ENCODE data around the gene SLC7A1.

Gene SLC7A1

DNA sequence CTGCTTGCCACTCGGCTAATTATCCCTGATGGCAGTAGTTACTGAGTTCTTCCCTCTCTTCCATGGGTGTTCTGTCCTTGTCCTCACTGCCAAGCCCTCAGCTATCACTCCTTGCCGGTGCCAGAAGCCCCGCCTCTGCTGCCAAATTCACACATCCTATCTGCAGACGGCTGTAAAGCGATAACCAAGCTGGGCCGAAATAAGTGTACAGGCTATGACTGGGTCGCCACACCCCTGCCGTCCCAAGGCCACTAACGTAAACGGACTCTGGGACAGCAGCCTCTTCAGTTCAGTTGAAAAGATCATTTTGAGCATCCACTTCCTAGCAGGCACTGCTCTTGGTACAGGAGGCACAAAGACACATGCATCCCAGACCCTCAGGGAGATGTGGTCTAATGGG, 13.3 kb downstream of the SLC7A1 start:
- DNase-seq = no peak

DNA sequence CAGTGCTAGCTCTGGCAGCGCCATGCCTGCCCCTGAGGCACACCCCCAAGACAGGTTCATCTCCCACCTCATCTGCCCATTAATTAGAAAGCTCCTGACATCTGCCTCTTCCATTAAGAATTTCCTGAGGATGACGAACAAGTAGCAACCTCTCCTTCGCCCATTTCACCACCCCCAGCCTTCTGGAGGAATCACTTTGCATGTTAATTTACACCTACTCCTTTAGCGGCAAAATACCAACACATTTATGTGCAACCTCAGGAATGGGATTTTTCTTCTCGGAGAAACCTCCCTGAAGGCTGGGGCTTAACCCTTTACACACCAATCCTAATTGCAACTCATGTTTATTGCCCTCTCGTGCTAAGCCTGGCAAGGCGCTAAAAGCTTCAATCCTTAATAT, 13.8 kb downstream of the SLC7A1 start:
- no peak for DNase-seq

DNA sequence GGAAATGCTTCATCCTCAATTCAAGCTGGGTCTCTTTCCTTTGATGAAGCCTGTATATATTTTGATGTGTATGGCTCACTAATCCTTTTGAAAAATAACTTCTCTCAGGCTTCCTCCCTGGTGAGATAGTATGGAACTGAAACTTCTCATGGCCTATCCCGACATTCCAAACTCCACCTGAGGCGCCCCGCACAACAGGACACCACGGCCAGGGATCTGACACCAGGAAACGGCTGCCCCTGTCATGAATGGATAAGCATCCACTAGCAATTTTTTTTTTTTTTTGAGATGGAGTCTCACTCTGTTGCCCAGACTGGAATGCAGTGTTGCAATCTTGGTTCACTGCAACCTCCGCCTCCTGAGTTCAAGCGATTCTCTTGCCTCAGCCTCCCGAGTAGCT, 16.4 kb downstream of the SLC7A1 start:
- no peak for DNase-seq

DNA sequence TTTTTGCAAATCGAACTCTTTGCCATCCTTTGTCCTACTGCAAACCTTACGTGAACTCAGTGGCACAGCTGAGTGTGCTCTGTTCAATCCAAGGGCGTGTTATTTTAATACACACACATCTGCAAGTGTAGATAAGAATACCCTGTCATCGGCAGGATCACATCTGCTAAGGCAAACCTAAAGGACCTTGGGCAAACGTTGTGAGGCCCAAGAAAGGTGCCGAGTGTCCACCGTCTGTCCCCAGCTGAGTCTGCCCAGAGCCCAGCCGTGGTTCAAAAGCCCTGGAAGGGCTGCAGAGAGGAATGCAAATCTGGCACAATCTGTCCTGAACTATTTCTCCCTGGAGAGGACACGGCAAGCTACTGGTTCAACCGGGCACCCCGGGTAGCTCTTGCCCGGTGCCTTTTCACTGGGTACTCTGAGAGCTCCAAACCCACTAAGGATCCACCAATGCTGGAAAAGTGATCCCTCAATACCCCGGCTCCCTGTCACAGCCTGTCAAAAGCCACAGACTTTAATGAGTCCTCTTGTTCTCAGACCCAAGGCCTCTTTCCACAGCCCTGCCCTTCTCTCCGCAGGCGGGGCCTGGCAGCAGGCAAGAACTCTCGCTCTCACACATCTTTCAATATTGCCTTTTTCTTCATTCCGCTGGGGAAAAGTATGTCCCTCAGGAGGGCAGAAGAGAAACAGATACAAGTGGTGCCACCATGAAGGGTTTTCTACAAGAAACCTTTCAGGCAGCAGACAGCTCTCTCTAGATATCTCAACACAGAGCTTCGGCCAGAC, 17.0 kb downstream of the SLC7A1 start:
- no peak for DNase-seq

DNA sequence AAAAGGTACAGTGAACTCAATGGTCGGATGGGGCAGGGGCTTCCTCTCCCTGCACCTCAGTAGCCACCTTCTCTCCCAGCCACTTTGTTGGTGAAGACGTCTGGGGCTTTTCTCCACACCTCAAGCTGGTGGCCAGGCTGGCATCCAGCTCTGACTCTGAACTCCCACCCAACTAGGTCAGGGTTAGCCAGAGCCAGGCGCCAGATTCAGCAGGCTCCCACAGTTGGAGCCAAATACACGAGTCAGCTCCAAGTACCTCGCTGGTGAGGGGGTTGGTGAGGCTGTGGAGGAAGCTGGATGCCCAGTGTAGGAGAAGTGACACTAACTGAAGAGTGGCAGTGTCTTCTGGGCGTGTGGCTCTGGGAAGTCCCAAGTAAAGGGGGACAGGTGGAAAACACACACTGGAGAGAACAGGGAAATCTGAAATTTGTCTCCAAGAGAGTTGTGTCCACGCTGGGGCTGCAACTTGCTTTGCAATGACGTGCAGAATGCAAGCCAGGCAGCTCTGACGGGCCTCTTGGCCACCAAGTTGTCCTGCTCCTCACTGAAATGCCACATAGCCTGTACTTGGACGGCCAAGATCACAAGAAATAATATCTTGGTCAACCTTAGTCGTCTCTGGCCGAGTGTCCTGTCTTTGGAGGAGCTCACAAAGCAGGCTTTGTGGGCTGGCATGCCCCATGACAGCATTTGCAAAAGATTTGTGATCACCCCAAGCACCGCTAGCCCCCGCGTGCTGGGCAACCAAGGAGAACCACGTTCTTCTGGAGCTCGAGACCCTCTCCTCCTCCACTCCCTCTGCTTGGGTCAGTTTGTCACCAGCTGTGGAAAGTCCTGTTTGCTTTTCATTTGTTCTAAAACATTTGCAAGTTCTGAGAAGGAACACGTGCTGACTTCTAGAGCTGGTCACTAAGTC, 18.1 kb downstream of the SLC7A1 start:
- no peak for DNase-seq

DNA sequence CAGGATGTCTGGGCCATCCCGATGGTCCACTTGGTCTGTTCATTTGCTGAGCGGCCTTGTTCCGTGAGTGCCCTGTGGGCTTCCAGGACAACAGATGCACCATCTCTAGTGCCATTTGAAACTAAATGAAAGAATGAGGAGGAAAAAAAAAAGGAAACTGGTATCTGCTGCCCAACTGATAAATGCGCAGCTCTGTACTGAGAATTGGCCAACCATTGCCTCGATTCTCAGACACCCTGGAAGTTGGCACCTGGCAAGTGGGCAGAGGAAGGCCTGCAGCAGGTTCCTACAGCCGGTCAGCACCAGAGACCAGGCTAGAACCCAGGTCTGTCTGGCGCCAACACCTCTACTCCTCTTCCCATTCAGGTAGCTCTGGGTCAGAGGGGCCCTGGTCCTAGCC, 18.9 kb downstream of the SLC7A1 start:
- no peak for DNase-seq

DNA sequence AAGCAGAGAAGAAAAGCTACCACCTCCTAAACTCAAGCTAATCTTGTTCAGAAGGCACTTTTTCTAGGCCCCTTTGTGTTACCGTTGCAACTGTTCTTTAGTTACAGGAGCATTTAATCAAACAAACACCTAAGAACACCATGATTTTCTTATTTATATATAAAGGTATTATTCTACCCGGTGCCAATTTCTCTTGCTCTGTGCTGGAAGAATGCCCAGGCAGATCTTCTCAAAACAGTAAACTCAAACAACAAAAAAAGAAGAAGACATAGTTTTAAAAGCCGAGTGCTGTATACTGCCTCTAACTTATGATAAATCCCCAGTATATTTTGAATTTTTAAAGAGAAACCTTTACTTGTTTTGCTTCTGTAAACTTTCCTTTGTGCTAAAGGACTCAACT, 20.4 kb downstream of the SLC7A1 start:
- DNase-seq = no peak

DNA sequence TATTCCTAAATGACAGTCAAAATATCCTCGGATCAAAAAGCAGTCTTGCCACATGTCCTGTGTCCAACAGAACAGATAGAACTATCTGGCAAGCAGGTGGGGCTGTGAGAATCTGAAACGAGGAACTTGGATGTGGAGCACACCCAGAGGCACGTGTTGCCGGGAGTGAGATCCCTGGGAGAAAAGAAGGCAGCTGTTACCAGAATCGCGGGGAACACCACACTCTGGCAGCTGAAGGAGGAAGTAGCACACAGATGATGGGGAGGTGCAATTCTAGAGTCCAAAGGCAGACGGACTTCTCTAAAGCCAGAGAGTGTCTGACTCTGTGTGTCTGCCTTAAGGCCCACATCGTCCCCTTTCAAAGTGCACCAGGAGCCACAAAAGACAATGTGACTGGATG, 22.3 kb downstream of the SLC7A1 start:
- DNase-seq = no peak

DNA sequence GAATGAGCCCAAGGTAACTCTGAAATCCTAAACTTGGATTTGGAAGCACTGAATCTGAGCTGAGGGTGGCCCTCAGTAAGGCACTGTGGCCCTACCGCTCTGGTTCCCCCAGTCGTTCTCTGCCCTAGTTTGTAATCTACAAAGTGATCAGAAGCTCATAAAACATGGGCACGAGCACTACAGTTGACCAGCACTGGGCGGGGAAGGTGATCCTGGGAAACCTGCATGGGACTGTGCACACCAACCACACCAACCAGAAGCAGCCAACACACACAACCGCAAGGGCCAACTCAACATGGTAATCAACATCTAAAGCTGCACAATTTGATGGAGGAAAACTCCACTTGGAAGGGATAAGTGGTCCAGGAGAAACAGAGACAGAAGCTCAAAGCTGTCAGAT, 22.9 kb downstream of the SLC7A1 start:
- no peak for DNase-seq

DNA sequence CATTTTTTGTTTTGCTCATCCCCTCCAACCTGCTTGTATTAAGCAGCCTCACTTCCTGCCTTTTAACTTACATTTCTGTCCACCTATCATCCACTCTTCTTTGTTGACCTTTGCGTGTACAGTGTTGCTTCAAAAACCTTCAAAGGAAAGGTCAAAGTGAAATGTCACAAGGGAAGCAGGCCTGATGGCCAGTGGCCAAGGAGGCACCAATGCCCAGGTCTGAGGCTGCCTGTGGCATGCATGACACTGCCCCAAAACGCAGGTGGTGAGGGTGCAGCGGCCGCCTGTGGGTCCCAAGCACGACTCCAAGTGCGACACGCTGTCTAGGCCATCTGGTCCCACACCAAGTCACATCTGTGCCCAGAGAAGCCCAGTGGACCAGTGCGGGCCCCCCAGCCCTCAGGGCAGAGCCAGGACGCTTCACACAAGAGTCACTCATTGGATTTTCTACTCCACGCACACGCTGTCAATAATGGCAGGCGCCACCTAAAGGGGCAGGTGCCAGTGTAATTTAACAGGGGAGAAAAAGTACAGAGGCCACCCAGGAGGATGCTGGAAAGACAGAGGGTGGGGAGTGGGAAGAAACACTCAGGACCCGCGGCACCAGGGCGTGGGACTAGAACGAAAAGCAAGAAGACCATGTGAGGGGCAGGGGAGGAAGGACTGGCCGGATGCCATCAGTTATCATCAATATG, 23.5 kb downstream of the SLC7A1 start:
- no peak for DNase-seq

DNA sequence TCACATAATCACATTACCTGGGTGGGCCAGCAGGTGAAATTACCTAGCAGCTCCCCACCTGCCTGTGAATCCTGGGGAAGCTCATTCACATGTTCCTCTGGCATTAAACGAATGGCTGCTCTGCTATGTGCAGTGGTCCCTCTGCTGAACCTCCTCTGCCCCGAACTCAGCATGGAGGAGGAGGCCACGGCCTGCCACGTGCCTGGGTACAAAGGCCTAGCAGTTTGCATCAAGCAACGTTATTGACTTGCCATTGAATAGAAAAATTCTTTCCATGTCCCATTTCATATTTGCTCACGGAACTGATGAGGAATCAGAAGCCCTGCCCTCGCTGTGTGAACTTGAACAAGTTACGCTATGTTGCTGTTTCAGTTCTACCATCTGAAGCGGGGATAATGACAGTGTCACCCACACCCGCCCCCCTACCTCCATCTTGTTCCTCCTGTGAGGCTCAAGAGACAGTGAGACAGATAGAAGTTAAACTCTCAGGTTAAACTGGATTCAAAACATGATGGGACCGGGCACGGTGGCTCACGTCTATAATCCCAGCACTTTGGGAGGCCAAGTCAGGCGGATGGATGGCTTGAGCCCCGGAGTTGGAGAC, 25.3 kb downstream of the SLC7A1 start:
- no peak for DNase-seq

DNA sequence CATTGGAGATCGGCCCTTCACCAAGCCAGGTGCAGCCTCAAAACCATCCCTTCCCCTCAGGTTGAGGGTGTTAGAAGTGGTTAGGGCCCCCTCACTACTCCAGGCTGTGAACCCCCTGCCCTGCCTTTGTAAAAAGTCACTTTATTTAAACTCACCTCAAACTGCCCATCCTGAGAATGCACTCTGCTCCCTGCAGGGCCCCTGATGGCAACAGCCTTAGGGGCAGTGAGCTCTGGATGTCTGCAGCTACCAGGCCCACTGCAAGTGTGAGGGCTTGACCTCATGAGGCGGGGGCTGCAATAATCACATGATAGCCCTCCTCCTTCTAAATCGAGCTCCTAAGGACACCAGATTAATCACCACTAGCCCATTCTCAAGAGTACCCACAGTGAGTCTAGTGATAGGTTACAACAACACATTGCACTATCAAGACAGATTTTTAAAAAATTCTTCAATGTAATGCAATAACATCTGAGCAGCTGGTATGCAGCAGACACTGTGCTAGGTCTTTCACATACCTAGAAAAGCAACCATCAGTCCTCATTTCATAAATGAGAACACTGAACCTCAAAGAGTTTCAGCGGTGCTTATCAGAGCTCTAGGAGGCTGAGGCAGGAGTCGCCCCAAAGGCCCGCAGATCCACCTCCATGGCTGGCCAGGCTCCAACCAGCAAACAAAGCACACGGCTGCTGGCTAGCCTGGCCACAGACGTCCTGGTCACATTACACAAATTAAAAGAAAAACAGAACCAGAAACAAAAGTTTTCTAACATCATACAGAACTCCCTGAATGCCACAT, 26.0 kb downstream of the SLC7A1 start:
- no peak for DNase-seq

DNA sequence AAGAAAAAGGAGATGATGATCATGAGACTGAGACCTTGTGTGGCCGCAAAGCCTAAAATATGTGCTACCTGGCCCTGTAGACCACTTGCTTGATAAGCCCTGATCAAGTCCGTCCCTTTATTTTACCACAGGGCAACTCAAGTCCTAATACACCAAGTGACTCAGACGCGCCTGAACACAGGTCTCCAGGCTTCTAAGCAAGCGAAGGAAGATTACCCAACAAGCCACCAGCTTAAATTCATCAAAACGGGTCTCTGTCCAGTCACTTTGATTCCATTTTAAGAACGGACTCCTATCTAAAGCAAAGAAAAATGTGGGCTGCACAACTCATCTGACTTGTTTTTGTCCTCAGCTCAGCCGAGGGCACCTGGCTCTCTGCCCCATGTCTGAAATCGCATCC, 26.8 kb downstream of the SLC7A1 start:
- DNase-seq = no peak

DNA sequence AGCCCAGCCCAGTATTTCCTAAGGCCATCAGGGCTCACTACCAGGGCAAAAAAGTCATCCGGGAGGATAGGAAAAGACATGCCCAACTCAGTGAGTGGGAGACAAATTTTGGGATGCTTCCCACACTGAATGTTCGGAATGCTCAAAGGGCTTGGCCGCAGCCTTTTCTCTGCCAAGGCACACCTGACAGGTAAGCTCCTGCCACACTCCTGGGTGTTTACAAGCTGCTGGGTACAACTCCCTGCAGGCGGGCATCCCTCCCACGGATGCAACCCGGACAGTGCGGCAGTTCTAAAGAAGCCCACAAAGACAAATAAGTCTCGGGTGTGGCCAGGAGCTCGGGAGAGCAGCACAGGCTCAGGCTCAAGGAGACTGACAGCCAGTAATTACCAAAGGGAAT, 28.1 kb downstream of the SLC7A1 start:
- DNase-seq = no peak

DNA sequence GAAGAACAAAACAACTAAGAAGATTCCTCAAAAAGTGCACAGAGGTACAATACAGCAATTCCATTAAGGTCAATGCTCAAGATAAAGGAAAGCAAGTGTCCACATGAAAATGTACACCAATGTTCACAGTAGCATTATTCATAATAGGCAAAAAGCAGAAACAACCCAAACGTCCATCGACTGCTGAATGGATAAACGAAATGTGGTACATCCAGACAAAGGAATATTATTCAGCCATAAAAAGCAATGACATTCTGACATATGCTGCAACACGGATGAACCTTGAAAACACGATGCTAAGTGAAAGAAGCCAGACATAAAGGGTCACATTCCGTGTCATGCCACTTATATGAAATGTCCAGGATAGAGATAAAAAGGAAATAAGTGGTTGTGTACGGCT, 29.3 kb downstream of the SLC7A1 start:
- DNase-seq = no peak

DNA sequence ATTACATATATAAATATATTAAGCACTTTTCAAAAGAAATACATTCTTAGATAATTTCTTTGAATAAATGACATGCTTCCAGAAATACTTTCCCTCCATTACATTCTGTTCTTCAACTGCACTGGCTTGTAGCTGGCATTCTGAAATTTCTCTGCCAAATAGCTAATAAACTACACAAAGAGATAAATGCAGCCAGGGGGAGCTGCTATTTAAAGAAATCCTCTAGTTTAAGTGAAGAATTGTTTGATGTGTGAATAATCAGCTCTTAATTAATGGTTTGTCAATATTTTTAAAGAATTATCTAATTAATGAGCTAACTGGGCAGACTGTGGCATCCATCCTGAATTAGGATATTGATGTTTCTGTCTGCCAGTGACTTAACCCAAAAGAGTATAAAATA, 30.7 kb downstream of the SLC7A1 start:
- DNase-seq = no peak

DNA sequence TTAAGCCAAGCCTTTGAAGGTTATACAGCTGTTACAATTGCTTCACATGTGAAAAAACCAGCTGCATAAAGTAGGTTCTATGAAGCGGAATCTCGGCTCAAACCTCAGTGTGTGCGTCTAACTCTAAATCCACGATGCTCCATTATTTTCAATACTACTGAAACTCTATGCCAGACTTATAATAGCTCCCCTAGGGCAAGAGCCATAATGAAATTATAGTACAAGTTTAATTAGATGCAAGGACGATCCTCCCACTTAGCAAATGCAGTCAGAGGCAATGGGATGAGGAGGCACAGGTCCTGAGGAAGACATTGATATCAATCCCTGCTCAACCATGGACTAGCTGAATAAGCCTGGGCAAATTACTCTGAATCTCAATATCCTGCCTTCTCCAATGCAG, 31.1 kb downstream of the SLC7A1 start:
- no peak for DNase-seq

DNA sequence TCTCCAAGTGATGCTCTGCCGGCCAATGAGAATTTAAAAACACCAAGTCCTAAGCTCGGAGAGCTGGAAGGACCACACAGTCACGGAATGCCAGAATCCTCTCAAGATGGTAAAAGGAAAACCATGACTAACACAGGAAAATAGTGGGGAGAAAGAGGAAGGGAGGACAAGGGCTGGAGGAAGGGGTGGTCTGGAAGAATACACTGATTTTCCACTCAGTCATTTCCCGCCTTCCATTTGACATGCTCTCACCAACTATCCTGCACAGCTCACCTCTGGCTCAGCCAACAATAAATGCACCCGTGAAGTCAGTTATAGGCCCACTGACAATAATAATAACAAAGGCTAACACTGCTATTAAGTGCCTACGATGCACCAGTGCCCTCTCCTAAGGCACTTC, 31.5 kb downstream of the SLC7A1 start:
- no peak for DNase-seq

DNA sequence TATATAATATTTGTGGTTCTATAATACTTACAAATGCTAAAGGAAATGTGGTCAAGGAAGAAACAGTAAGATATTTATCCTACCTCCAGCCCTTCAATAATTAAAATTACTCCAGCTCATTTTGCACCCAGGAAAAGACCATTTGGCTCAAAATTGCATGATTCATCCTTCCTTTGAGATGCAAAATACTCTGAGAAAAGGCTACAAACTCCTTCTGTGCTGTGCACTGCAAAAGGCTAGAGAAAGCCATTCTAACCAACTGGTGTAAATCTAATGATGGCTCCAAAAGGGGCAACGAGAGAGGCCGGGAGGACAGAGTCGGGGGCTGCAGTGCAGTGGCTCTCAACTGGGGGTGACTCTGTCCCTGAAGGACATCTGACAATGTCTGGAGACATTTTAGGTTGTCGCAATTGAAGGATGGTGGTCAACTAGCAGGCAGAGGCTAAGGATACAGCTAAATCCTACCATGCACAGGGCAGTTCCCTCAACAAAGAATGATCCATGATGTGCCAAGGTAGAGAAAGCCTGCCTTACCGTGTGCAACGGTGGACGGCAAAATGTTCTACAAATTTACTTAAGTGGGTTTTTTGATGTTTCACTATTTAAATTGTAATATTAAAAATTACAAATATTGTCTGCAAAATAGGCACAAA, 32.6 kb downstream of the SLC7A1 start:
- DNase-seq = no peak

DNA sequence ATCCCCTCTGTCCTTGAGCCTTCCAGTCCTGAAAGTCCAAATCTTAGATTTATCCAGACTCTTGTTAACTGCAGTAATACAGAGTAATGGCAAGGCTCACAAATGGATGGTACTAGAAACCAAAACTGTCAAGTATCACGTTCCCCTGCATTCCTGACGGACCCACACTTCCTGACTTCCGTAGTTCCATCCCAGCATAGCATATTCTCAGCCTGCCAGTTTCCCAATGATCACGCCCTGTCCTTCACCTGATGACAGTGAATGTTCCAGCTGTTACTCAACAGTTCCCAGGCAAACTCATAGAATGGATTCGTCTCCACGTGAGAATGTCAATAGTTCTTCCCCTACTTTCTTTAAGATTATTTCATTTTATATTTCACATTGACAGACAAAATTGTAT, 33.6 kb downstream of the SLC7A1 start:
- no peak for DNase-seq

DNA sequence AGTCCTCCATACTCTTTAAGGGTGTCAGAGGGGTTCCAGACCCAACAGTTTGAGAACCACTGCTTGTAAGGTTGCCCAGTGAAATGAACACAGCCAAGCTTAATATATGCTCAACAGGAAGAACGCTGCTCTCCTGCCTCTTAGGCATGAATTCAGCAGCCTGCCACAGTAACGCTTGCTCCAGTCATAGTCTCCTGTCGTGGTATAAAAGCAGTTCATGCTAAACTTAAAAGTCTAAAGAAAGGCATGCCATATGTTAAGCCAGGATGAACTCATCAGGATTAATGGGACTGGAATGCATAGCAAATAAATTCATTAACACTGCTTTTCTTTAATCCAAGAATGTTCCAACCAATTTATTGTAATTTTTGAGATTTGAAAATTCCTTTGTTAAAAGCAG, 38.7 kb downstream of the SLC7A1 start:
- no peak for DNase-seq

DNA sequence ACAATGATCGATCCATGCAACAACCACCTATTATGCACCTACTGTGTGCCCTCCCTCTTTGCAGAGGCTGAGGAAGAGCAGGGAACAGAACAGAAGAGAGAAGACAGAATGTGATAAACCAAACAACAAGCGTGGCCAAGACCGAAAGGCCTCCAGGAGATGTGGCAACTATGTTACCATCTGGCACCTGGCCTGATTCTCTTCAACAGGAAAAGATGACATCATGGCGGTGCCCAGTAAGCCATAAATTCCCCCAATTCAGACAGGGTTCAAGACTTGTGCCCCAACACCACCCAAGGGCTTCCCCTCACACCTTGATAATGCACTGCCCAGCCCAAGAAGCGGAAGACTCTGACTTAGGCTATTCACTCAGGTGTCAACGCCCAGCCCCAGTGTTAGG, 44.3 kb downstream of the SLC7A1 start:
- no peak for DNase-seq

All from stimulated activated CD4-positive, alpha-beta T cell treated with anti-CD3 and anti-CD28 coated beads, Interleukin-4, amount 100 ng/mL, for 4 hours (primary cell).